K562 (cell line): ENCODE measurements around the gene C1orf174. TPM values are rescaled to one million over a fixed set of nuclear protein-coding genes. Genes with fewer than 3 reads are reported as not detected.
A peak's percentile ranks its signal among the peaks of the same experiment; 100 is the strongest.

ENCODE experiments used
- DMBX1 ChIP-seq: fragments of 250-450 bp; sonication (Bioruptor Pico); IDR thresholded peaks from 2 replicates; pipeline ENCODE4 v1.8.0; 2022; ENCODE audit warnings: inconsistent platforms, mild to moderate bottlenecking, moderate library complexity, borderline replicate concordance
- ELF4 ChIP-seq: fragments of 450-650 bp; formaldehyde crosslinking; IDR thresholded peaks from 2 replicates; pipeline ENCODE4 v1.4.0; 2022; ENCODE audit warnings: missing genetic modification characterization
- GABPA ChIP-seq: fragments of 200-800 bp; sonication (Bioruptor generic); conservative IDR thresholded peaks from 2 replicates; pipeline ENCODE4 v1.6.1; 2016; ENCODE audit warnings: low read depth, missing genetic modification characterization, missing compliant biosample characterization
- HMGN3 ChIP-seq: IDR thresholded peaks from 2 replicates; pipeline ENCODE4 v1.6.1; 2011; ENCODE audit warnings: borderline replicate concordance, low read depth, mild to moderate bottlenecking, mixed read lengths, low read length; ENCODE audit not compliant: insufficient read length; ENCODE audit errors: extremely low read depth
- NFRKB ChIP-seq: fragments of 450-650 bp; IDR thresholded peaks from 2 replicates; pipeline ENCODE4 v1.6.1; 2016; ENCODE audit warnings: low read depth
- SMARCB1 ChIP-seq: IDR thresholded peaks from 2 replicates; pipeline ENCODE4 v1.6.1; 2011; ENCODE audit warnings: improper control_type of control experiment, low read depth; ENCODE audit not compliant: insufficient read length
- SNIP1 ChIP-seq: fragments of 450-650 bp; IDR thresholded peaks from 2 replicates; pipeline ENCODE4 v1.7.1; 2017; ENCODE audit warnings: low read depth, mild to moderate bottlenecking
- SP1 ChIP-seq: sonication (generic); formaldehyde crosslinking; IDR thresholded peaks from 2 replicates; pipeline ENCODE4 v1.8.1; 2022; ENCODE audit warnings: mild to moderate bottlenecking, missing genetic modification reagents
- SRF ChIP-seq, 2 experiments: fragments of 250-450, 450-650 bp in 1 of 2; sonication (Bioruptor Pico) in 1 of 2; sonication (generic) in 1 of 2; formaldehyde crosslinking; IDR thresholded peaks; 2 replicates each; pipeline versions ENCODE4 v1.5.0 to v1.5.1; 2020 to 2022; ENCODE audit warnings: mild to moderate bottlenecking in 1 of 2, missing genetic modification reagents in 1 of 2
- STAG1 ChIP-seq: sonication (generic); formaldehyde crosslinking; IDR thresholded peaks from 2 replicates; pipeline ENCODE4 v1.5.0; 2020; ENCODE audit warnings: missing genetic modification reagents, borderline replicate concordance
- STAT5B ChIP-seq: fragments of 250-450 bp; sonication (Bioruptor Pico); IDR thresholded peaks from 2 replicates; pipeline ENCODE4 v1.8.0; 2021; ENCODE audit warnings: mild to moderate bottlenecking, inconsistent platforms
- TEAD1 ChIP-seq, 2 experiments: fragments of 450-650 bp in 1 of 2; sonication (generic) in 1 of 2; formaldehyde crosslinking; IDR thresholded peaks; 2 replicates each; pipeline versions ENCODE4 v1.4.0 to v1.8.0; 2020 to 2022; ENCODE audit warnings: mild to moderate bottlenecking in 2 of 2, missing genetic modification reagents in 1 of 2
- ZEB2 ChIP-seq: fragments of 450-650 bp; IDR thresholded peaks from 2 replicates; pipeline ENCODE4 v1.6.1; 2016
- ZNF282 ChIP-seq: sonication (generic); formaldehyde crosslinking; IDR thresholded peaks from 2 replicates; pipeline ENCODE4 v1.8.1; 2023; ENCODE audit warnings: missing genetic modification reagents
- ZNF311 ChIP-seq: fragments of 250-450 bp; sonication (Bioruptor Pico); IDR thresholded peaks from 2 replicates; pipeline ENCODE4 v1.4.0; 2020; ENCODE audit warnings: mild to moderate bottlenecking, moderate library complexity
- ZNF436 ChIP-seq: fragments of 250-450, 450-650 bp; sonication (Bioruptor Pico); formaldehyde crosslinking; IDR thresholded peaks from 2 replicates; pipeline ENCODE4 v1.7.0; 2020; ENCODE audit warnings: mild to moderate bottlenecking
- ZNF445 ChIP-seq: fragments of 250-450 bp; sonication (Bioruptor Pico); IDR thresholded peaks from 2 replicates; pipeline ENCODE4 v1.4.0; 2020; ENCODE audit warnings: low read depth, mild to moderate bottlenecking, moderate library complexity
- ZNF57 ChIP-seq: fragments of 450-650 bp; formaldehyde crosslinking; IDR thresholded peaks from 2 replicates; pipeline ENCODE4 v1.4.0; 2020; ENCODE audit warnings: mild to moderate bottlenecking, moderate library complexity
- ZNF707 ChIP-seq: fragments of 250-450 bp; sonication (Bioruptor Pico); conservative IDR thresholded peaks from 2 replicates; pipeline ENCODE4 v1.8.0; 2022; ENCODE audit warnings: inconsistent platforms, mild to moderate bottlenecking, moderate library complexity
- polyA plus RNA-seq, 8 experiments: library from polyadenylated mRNA; depleted of rRNA in 4 of 8; stranded (reverse) in 5 of 8; unstranded in 3 of 8; fragments of >200 nt; fragmentation: Nextera tagmentation in 2 of 8; fragmentation: Illumina TruSeq in 1 of 8; extraction: Ambion mirVana in 2 of 8; extraction: Trizol in 1 of 8; gene quantifications; 2 replicates each; pipeline versions ENCODE4 v1.2.1 to v1.2.3, GENCODE V29; 2011 to 2014; ENCODE audit warnings: inconsistent platforms in 1 of 8, missing spikeins in 1 of 8
- total RNA-seq, 7 experiments: library from RNA; depleted of rRNA in 6 of 7; stranded (reverse); fragments of >200 nt in 6 of 7; fragmentation: Illumina TruSeq in 2 of 7; extraction: Trizol in 2 of 7; gene quantifications; 2 replicates each; pipeline versions ENCODE4 v1.2.1 to v1.2.3, GENCODE V29; 2011 to 2021; ENCODE audit warnings: low replicate concordance in 1 of 7
- TF ChIP-seq, protein P1 (sequence below): sonication (generic); formaldehyde crosslinking; IDR thresholded peaks from 2 replicates; pipeline ENCODE4 v1.8.0; 2022; ENCODE audit warnings: mild to moderate bottlenecking, missing genetic modification reagents, borderline replicate concordance
- TF ChIP-seq, protein P2 (sequence below): sonication (generic); formaldehyde crosslinking; IDR thresholded peaks from 2 replicates; pipeline ENCODE4 v1.8.0; 2022; ENCODE audit warnings: missing genetic modification reagents, mild to moderate bottlenecking, borderline replicate concordance
- TF ChIP-seq, protein P3 (sequence below), 2 experiments: fragments of 450-650 bp; IDR thresholded peaks; 2 replicates each; pipeline ENCODE4 v1.6.1; 2016
- TF ChIP-seq, protein P4 (sequence below): conservative IDR thresholded peaks from 2 replicates; pipeline ENCODE4 v1.6.1; 2011; ENCODE audit warnings: low read depth, mild to moderate bottlenecking, low read length; ENCODE audit not compliant: control insufficient read depth

Gene C1orf174
- total and polyA plus RNA-seq, 9 of the 15 experiments (the other 6 are each of a cell fraction or from before 2014, with no cell fraction given) = 38.5 to 64.9 (median 45.4) TPM

DNA sequence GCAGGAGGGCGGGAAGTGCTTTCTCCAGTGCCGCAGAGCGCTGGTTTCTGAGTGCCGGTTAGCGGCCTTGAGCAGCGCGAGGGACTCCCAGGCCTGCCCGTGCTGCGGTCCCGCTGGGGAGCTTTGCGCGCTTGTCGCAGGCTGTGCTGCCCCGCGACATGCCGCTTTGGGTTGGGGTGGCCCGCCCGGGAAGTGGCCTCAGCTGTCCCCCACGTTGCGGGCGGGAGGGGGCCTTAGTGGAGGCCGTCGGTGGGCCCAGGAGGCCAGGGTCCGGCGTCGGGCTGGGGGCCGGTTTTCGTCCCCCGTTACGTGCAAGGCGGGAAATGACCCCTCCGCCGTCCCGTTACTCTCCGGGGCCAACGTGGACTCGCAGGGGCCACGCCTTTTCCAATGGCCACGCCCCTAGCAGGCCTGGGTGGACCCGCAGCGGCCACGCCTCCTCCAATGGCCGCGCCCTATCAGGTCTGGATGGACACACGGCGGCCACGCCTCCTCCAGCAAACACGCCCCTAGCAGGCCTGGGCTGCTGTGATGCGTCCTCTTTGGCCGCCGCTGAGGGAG is 977 bp upstream of the C1orf174 start (continued):
- TF ChIP-seq ELF4 (CRISPR knock-in tag) (no peak), ZEB2 (no peak), SRF (CRISPR knock-in tag; IDR thresholded peaks at IDR 0.05) (peak in 1 of 2 experiments; percentile 62; a peak in 1 of 4 replicates), ZNF282 (CRISPR knock-in tag) (no peak), ZNF445 (no peak), ZNF436 (no peak), ZNF311 (no peak), STAT5B (CRISPR knock-in tag) (no peak), SNIP1 (no peak), GABPA (tag) (no peak), STAG1 (CRISPR knock-in tag) (no peak), DMBX1 (CRISPR knock-in tag) (no peak), TEAD1 (CRISPR knock-in tag; IDR thresholded peaks at IDR 0.05) (no peak), SMARCB1 (no peak), ZNF707 (CRISPR knock-in tag) (no peak), NFRKB (no peak), ZNF57 (no peak), SP1 (CRISPR knock-in tag) (peak; percentile 78), HMGN3 (peak; percentile 62)
- TF ChIP-seq, protein P1, sequence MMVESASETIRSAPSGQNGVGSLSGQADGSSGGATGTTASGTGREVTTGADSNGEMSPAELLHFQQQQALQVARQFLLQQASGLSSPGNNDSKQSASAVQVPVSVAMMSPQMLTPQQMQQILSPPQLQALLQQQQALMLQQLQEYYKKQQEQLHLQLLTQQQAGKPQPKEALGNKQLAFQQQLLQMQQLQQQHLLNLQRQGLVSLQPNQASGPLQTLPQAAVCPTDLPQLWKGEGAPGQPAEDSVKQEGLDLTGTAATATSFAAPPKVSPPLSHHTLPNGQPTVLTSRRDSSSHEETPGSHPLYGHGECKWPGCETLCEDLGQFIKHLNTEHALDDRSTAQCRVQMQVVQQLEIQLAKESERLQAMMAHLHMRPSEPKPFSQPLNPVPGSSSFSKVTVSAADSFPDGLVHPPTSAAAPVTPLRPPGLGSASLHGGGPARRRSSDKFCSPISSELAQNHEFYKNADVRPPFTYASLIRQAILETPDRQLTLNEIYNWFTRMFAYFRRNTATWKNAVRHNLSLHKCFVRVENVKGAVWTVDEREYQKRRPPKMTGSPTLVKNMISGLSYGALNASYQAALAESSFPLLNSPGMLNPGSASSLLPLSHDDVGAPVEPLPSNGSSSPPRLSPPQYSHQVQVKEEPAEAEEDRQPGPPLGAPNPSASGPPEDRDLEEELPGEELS = peak; percentile 53; the same call in 1 of the 2 replicates
- TF ChIP-seq, protein P2, sequence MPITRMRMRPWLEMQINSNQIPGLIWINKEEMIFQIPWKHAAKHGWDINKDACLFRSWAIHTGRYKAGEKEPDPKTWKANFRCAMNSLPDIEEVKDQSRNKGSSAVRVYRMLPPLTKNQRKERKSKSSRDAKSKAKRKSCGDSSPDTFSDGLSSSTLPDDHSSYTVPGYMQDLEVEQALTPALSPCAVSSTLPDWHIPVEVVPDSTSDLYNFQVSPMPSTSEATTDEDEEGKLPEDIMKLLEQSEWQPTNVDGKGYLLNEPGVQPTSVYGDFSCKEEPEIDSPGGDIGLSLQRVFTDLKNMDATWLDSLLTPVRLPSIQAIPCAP (CRISPR knock-in tag) = no peak
- TF ChIP-seq, protein P3, sequence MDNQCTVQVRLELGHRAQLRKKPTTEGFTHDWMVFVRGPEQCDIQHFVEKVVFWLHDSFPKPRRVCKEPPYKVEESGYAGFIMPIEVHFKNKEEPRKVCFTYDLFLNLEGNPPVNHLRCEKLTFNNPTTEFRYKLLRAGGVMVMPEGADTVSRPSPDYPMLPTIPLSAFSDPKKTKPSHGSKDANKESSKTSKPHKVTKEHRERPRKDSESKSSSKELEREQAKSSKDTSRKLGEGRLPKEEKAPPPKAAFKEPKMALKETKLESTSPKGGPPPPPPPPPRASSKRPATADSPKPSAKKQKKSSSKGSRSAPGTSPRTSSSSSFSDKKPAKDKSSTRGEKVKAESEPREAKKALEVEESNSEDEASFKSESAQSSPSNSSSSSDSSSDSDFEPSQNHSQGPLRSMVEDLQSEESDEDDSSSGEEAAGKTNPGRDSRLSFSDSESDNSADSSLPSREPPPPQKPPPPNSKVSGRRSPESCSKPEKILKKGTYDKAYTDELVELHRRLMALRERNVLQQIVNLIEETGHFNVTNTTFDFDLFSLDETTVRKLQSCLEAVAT (IDR thresholded peaks at IDR 0.05) = no peak
- TF ChIP-seq, protein P4, sequence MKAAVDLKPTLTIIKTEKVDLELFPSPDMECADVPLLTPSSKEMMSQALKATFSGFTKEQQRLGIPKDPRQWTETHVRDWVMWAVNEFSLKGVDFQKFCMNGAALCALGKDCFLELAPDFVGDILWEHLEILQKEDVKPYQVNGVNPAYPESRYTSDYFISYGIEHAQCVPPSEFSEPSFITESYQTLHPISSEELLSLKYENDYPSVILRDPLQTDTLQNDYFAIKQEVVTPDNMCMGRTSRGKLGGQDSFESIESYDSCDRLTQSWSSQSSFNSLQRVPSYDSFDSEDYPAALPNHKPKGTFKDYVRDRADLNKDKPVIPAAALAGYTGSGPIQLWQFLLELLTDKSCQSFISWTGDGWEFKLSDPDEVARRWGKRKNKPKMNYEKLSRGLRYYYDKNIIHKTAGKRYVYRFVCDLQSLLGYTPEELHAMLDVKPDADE = no peak
